ENCODE results near the gene PKIG.
"Not testable (repeated sequence)": the region's sequence is repeated elsewhere in the genome, so short reads cannot be mapped to it uniquely, and the experiment has no call there.

PKIG gene

GRCh38 chr20:44643596-44644229, 61.3 kb downstream of the PKIG start:
- DNase-seq = no peak

GRCh38 chr20:44644230-44644617, 61.8 kb downstream of the PKIG start:
- no peak for DNase-seq

- DNase-seq = no peak
These were observed 62.3 kb downstream of the PKIG start for GRCh38 chr20:44644667-44645131.

GRCh38 chr20:44646023-44646640, 63.8 kb downstream of the PKIG start:
- DNase-seq = no peak

- no peak for DNase-seq
These were observed 64.4 kb downstream of the PKIG start for GRCh38 chr20:44646641-44647274.

- DNase-seq = no peak
These were observed 65.7 kb downstream of the PKIG start for GRCh38 chr20:44648068-44648467.

- no peak for DNase-seq
These were observed 66.2 kb downstream of the PKIG start for GRCh38 chr20:44648579-44648978.

- no peak for DNase-seq
These were observed 66.7 kb downstream of the PKIG start for GRCh38 chr20:44649126-44649525.

- no peak for DNase-seq
These were observed 67.6 kb downstream of the PKIG start for GRCh38 chr20:44649976-44650375.

GRCh38 chr20:44650771-44651433, 68.5 kb downstream of the PKIG start:
- no peak for DNase-seq

GRCh38 chr20:44651434-44651683, 69.0 kb downstream of the PKIG start:
- no peak for DNase-seq

GRCh38 chr20:44651684-44652423, 69.5 kb downstream of the PKIG start, which contains the start of gene ADA:
Gene ADA (minus strand): TSS chr20:44651699. CDS start chr20:44651607, 92 bp downstream.
- DNase-seq = no peak

- DNase-seq = no peak
These were observed 71.2 kb downstream of the PKIG start for GRCh38 chr20:44653546-44653945.

GRCh38 chr20:44654210-44654609, 71.8 kb downstream of the PKIG start:
- DNase-seq = not testable (repeated sequence)

GRCh38 chr20:44656448-44656847, 74.1 kb downstream of the PKIG start:
- no peak for DNase-seq

GRCh38 chr20:44657875-44658274, 75.5 kb downstream of the PKIG start:
- no peak for DNase-seq

- no peak for DNase-seq
These were observed 76.4 kb downstream of the PKIG start for GRCh38 chr20:44658810-44659209.

- DNase-seq = no peak
These were observed 77.6 kb downstream of the PKIG start for GRCh38 chr20:44659931-44660330.

- DNase-seq = no peak
These were observed 78.2 kb downstream of the PKIG start for GRCh38 chr20:44660581-44660980.

- no peak for DNase-seq
These were observed 79.9 kb downstream of the PKIG start for GRCh38 chr20:44662261-44662660.

- DNase-seq = no peak
These were observed 81.8 kb downstream of the PKIG start for GRCh38 chr20:44664131-44664530.

GRCh38 chr20:44666066-44666465, 83.7 kb downstream of the PKIG start:
- no peak for DNase-seq

All from DMS79 (cell line).